HK-2 (cell line): Measurements from ENCODE around the gene FYN.
A peak's percentile ranks its signal among the peaks of the same experiment; 100 is the strongest.
"Not testable (repeated sequence)": the region's sequence is repeated elsewhere in the genome, so short reads cannot be mapped to it uniquely, and the experiment has no call there.

Experiments used
- DNase-seq: peaks from one replicate; pipeline ENCODE4 v3.0.0-alpha.2; 2018; ENCODE audit not compliant: unreplicated experiment

FYN gene

DNA sequence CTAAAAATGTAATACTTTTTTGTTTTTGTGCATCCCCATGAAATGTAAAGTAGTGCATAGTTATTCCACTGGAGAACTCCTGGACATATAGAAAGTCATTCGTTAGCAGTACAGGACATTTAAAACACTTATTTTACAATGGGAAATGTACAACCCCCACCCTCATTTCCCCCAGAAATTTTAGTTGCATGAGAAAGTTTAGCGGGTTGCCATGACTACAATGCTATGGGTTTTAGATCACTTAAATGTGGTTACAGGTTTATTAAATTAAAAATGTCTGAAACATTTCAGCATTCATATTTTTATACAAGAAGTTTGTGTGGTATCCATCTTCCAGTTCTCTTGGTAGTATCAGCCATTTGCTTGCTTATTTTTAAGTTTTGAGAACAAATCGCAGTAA lies 212.7 kb downstream of the FYN start:
- DNase-seq: no peak

- DNase-seq: no peak
These were observed 214.6 kb downstream of the FYN start for GRCh38 chr6:111658462-111659154.

DNA sequence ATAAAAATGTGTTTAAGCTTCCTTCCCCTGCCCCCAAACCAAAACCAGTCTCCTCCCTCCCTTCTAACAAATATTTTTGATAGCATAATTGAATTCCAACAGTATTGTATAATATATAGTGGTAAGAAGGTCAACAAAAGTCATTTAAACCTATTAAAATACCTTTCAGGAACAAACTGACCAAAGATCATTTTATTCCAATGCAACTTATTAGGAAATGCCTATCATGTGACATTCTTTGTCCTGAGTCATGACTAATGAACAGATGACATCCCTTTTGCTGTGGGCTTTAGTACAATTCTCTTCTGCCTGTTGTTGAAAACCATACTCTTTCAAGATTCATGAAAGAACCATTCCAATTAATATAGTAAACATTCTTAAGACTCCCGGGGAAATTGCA lies 216.1 kb downstream of the FYN start:
- no peak for DNase-seq

DNA sequence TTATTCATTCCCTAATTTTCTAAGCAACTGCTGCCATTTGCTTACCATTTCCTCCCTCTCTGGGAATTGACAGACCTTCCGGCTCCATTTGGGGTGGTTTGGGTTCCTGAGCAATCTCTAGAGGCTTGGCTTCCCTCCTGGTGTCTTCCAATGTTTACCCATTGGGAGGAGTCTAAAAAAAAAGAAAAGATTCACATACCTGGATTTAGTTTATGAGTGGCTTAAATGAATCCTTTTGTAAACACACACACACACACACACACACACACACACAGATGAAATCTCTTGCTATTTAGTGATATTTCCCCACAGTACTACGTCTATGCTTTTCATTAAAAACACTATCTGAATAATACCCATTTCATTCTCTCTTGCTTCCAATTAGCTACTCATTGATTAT lies 219.3 kb downstream of the FYN start:
- no peak for DNase-seq

- DNase-seq: no peak
These were observed 219.8 kb downstream of the FYN start for GRCh38 chr6:111653434-111653833.

DNA sequence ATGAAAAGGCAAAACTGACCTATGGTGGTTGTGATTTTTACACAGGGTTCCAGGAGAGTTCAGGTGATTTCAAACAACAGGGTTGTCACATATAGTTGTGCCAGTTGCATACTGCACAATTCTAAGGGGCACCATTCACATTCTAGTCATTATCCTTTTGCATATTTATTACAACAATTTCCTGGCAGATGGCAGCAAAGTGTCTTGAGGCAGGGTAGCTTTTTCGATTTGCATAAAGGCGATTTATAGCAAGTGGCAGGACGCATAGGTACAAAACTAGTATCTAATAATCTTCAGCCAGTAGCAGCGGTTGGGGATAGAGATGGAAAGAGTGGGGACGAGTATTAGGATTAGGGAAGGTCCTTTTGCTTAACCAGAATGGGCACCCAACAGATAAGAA lies 221.1 kb downstream of the FYN start:
- DNase-seq: no peak

DNA sequence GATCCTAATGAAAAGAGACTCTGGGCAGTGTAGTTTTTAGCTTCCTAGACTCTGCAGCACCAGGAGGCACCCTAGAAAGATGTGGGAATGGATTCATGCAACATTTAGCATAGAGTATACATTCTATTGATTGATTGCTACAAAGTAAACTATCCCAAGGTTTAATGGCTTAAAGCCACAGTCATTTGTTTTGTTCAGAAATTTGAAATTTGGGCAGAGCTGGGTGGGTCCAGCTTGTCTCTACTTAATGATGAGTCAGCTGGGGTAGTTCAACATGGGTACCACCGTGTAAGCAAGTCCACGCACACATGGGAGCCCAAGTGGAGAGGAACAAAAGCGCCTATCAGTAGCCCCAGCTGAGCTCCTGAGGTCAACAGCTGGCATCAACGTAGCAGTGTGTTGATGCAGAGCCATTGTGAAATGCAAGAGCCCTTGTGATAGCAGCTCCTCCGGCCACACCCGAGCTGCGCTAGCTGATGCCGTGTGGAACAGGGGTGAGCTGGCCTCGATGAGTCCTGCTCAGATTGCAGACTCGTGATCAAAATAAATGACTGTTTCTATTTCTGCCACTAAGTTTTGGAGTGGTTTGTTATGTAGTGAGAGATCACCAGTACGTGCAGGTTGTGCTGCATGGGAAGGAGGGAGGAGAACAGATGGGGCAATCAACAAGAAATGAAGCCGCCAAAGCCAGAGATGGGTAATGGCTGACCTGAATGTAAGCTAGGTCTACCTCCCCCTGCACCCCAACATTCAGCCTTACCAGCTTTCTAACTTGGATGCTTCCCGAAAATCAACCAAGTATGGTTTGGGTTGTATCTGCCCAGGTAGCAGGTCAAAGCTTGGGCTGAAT lies 221.8 kb downstream of the FYN start:
- no peak for DNase-seq

GRCh38 chr6:111650049-111650448 lies 223.2 kb downstream of the FYN start:
- no peak for DNase-seq

- DNase-seq: no peak
These were observed 225.2 kb downstream of the FYN start for GRCh38 chr6:111648100-111648499.

- no peak for DNase-seq
These were observed 226.3 kb downstream of the FYN start for GRCh38 chr6:111646942-111647341.

GRCh38 chr6:111646034-111646433 lies 227.2 kb downstream of the FYN start:
- no peak for DNase-seq

DNA sequence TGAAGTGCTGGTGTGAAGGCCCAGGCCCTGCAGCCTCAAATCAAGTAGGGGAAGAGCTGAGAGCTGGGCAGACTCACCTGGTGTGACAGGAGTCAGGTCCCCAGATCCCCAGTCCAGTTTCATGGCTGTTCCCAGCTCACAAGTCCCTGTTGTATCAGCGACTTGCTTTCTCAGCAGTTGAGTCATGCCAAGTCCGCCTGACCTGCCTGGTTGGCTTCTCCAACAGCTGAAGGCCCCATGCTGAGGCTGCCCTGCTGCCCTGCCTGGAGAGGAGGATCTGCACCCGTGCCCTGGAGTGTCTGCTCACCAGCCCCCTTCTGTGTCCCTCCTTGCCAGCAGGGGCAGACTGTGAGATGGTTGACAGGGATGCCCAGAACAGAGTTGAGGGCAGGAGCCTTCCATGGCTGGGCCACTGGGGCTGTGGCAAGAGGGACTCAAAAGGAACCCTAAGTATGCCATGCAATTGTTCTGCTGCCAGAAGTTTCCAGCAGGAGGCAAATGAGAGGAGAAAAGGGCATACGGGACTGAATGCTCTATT lies 228.3 kb downstream of the FYN start:
- no peak for DNase-seq

DNA sequence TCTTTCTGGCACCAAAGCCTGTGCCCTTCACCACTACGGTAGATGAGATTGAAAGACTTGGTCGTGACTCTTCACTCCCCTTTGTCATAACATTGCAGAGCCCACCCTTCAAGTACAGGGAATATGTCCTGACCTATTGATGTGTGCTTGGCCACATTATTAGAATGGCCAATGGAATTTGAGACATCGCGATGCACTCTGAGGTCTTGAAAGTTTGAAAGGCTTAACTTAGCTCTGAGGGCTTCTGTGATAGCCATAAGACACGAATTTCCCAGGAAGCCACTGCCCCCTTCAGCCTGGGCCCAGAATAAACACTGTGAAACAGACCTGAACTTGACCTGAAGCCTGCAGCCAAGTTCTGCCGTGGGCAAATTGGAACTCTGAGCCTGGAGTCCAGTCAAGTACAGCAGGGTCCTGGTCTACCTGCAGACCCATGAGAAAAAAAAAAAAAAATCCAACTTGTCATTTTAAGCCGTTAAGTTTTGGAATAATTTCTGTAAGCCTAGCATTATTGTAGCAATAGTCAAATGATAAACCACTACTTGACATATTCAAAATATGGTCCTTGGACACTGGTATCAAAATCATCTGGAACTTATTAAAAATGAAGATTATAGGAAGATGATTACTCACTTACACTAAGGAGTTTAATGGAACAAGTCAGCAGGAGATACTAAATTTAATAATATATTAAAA lies 230.6 kb downstream of the FYN start:
- DNase-seq: peak; percentile 59

DNA sequence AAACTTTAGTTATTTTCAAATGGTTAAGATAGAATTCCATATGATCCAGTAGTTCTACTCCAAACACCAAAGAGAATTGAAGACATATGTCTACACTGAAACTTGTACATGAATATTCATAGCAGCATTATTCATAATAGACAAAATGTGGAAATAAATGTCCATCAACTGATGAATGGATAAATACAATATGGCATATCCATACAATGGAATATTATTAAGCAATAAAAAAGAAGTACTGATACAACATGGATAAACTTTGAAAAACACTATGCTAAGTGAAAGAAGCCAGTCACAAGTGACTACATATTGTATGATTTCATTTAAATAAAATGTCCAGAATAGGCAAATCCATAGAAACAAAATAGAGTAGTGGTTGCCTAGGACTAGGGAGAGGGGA lies 234.0 kb downstream of the FYN start:
- no peak for DNase-seq

DNA sequence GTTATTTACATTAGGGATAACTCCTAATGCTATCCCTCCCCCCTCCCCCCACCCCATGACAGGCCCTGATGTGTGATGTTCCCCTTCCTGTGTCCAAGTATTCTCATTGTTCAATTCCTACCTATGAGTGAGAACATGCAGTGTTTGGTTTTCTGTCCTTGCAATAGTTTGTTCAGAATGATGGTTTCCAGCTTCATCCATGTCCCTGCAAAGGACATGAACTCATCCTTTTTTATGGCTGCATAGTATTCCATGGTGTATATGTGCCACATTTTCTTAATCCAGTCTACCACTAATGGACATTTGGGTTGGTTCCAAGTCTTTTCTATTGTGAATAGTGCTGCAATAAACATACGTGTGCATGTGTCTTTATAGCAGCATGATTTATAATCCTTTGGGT lies 238.3 kb downstream of the FYN start:
- DNase-seq: not testable (repeated sequence)

- no peak for DNase-seq
These were observed 239.4 kb downstream of the FYN start for GRCh38 chr6:111633822-111634221.

DNA sequence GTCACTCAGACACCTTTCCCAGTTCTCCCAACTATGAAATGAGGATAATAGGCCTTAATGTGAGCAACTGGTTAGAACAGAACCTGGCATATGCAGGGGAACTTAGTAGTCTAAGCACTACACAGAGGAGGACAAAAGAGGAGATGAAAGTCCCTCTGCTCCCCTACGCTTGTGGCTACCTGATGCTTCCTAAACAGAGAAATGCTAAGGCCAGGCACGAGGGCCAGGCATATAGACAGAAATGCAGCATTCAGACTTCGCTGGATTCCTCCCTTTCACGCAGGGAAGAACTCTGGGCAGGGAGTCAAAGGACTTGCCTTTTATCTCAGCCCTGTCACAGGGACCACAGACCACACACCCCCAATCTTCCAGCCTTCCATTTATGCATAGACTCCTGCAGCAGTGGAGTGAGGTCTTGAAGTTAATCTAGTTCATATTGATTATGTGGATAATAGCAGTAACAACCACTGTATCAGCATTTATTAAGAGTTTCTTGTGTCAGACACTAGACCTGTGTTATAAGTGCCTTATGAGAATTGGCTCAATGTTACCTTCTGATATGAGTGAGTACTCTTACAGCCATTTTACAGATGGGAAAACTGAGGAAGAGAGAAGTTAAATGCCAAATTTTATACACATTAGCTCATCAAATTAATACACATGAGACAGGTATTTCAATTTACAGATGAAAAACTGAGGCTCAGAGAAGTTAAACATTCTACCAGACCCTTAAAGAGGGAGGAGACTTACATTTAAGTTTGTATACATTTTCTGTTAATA lies 240.6 kb downstream of the FYN start:
- DNase-seq: no peak

- no peak for DNase-seq
These were observed 241.3 kb downstream of the FYN start for GRCh38 chr6:111631903-111632460.

DNA sequence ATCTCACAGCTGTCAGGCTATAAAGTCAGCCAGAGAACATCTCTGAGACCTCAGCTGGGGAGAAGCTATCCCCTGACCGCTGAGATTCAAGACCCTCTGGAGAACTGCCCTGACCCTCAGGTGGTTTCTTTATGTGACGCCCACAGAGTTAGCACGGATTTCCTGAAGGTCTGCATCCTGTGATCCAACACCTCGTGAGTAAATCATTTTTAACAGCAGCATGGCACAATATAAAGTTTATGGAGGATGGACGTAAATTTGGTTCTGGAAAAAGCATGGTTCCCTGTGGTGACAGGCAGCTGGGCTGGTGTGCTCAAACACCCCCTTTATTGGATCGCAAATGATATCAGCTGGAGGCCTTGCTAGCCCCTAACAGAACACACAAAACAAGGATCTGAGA lies 242.2 kb downstream of the FYN start:
- DNase-seq: no peak

- DNase-seq: no peak
These were observed 245.0 kb downstream of the FYN start for GRCh38 chr6:111628142-111628850.

DNA sequence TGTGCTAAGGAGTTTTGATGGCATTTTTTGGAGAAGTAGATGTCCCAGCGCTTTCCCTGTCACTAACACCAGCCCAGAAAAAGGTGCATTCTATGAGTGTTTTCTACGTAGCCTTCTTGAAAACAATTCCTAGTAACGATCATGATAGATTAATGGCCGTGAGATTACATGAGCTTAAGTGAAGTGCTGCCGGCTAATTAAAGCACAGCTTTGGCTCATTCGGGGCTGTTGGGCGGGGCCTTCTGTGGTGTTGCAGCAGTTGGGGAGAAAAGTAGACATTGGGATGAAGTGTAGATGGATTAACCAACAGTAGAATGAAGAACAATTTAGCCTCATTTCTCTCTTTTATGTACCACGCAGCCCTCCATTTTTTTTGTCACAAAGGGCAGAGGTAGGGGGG lies 246.8 kb downstream of the FYN start:
- no peak for DNase-seq
